ENCODE data around the gene LINGO4.

Gene LINGO4

GRCh38 chr1:151849126-151849525 is 43.9 kb upstream of the LINGO4 start:
- no peak overlapping the region for H3K4me3 ChIP-seq (ENCODE audit: low read depth, low read length)
- TF ChIP-seq CTCF (IDR thresholded peaks at IDR 0.05; ENCODE audit: low read depth, low read length): no peak

GRCh38 chr1:151847867-151848596 is 42.8 kb upstream of the LINGO4 start:
- no peak for TF ChIP-seq CTCF (IDR thresholded peaks at IDR 0.05; ENCODE audit: low read depth, low read length)
- no peak overlapping the region for H3K4me3 ChIP-seq (ENCODE audit: low read depth, low read length)

- no peak for TF ChIP-seq CTCF (IDR thresholded peaks at IDR 0.05; ENCODE audit: low read depth, low read length)
- no peak overlapping the region for H3K4me3 ChIP-seq (ENCODE audit: low read depth, low read length)
Measured at GRCh38 chr1:151846686-151847237, 41.5 kb upstream of the LINGO4 start.

- no peak for TF ChIP-seq CTCF (IDR thresholded peaks at IDR 0.05; ENCODE audit: low read depth, low read length)
- no peak overlapping the region for H3K4me3 ChIP-seq (ENCODE audit: low read depth, low read length)
Measured at GRCh38 chr1:151846062-151846568, 40.9 kb upstream of the LINGO4 start.

GRCh38 chr1:151843398-151843797 is 38.2 kb upstream of the LINGO4 start:
- no peak for TF ChIP-seq CTCF (IDR thresholded peaks at IDR 0.05; ENCODE audit: low read depth, low read length)
- H3K4me3 ChIP-seq (ENCODE audit: low read depth, low read length): no peak overlapping the region

- TF ChIP-seq CTCF (IDR thresholded peaks at IDR 0.05; ENCODE audit: low read depth, low read length): no peak
- H3K4me3 ChIP-seq (ENCODE audit: low read depth, low read length): no peak overlapping the region
Measured at GRCh38 chr1:151841141-151841540, 35.9 kb upstream of the LINGO4 start.

- no peak for TF ChIP-seq CTCF (IDR thresholded peaks at IDR 0.05; ENCODE audit: low read depth, low read length)
- no peak overlapping the region for H3K4me3 ChIP-seq (ENCODE audit: low read depth, low read length)
Measured at GRCh38 chr1:151840421-151840820, 35.2 kb upstream of the LINGO4 start.

Data from WI38 (cell line).